Liver (tissue), 3 donors: ENCODE measurements around the gene TLE5.

ENCODE experiments used
- CTCF ChIP-seq: fragments of 150-350 bp; IDR thresholded peaks from 2 replicates; pipeline ENCODE4 v1.5.1; 2017; ENCODE audit warnings: improper control_type of control experiment, low read depth, low read length; ENCODE audit not compliant: missing input control
- HNF4A ChIP-seq, 2 donors: conservative IDR thresholded peaks; 2 replicates each; pipeline ENCODE4 v1.6.1; 2016; ENCODE audit warnings: antibody characterized with exemption in 2 of 2, mild to moderate bottlenecking in 2 of 2
- HNF4G ChIP-seq: IDR thresholded peaks from 2 replicates; pipeline ENCODE4 v1.6.1; 2016; ENCODE audit warnings: antibody characterized with exemption
- MAX ChIP-seq: IDR thresholded peaks from 2 replicates; pipeline ENCODE4 v1.6.1; 2016; ENCODE audit warnings: antibody characterized with exemption
- TAF1 ChIP-seq: conservative IDR thresholded peaks from 2 replicates; pipeline ENCODE4 v1.6.1; 2016; ENCODE audit warnings: antibody characterized with exemption, mild to moderate bottlenecking
- ZBTB33 ChIP-seq: IDR thresholded peaks from 2 replicates; pipeline ENCODE4 v1.6.1; 2016; ENCODE audit warnings: antibody characterized with exemption
- donor health status: healthy.
- donor health status: healthy.

GRCh38 chr19:3028305-3029064 lies 33.8 kb downstream of the TLE5 start:
- no peak for TF ChIP-seq CTCF
- TF ChIP-seq MAX = no peak
- TF ChIP-seq HNF4A (conservative IDR thresholded peaks at IDR 0.05) = no peak
- no peak for TF ChIP-seq TAF1
- TF ChIP-seq HNF4G = no peak
- no peak for TF ChIP-seq ZBTB33
